Esophagus muscularis mucosa (tissue), 4 donors: Measurements from ENCODE around the gene MYH11.

ENCODE experiments used
- CTCF ChIP-seq, 3 experiments: fragments of 200-600 bp in 2 of 3; fragments of 450-650 bp in 1 of 3; sonication (generic) in 2 of 3; IDR thresholded peaks; one replicate each; pipeline ENCODE4 v1.5.1; 2017 to 2019; ENCODE audit warnings: antibody characterized with exemption in 3 of 3, mild to moderate bottlenecking in 2 of 3, moderate library complexity in 1 of 3
- EP300 ChIP-seq: sonication (generic); formaldehyde crosslinking; IDR thresholded peaks from one replicate; pipeline ENCODE4 v1.6.1; 2017; ENCODE audit warnings: antibody characterized with exemption
- POLR2A ChIP-seq: fragments of 450-650 bp; IDR thresholded peaks from one replicate; pipeline ENCODE4 v1.6.1; 2017; ENCODE audit warnings: antibody characterized with exemption, moderate library complexity, mild to moderate bottlenecking, low read depth

DNA sequence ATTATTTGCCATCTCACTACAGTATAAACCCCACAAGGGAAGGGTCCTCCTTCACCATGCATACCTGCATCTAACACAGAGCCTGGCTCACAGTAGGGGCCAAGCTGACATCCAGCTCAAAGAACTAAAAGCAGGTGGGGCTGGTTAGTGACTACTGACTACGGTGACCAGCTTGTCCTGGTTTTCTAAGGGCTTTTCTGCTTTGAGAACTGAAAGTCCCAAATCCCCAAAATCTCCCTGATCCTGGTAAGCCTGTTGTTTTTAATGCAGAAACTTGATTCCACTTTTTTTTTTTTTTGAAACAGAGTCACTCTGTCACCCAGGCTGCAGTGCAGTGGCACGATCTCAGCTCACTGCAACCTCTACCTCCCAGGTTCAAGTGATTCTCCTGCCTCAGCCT is 117.4 kb downstream of the MYH11 start:
- no peak for TF ChIP-seq POLR2A
- no peak for TF ChIP-seq EP300
- TF ChIP-seq CTCF (IDR thresholded peaks at IDR 0.05) = no peak
